Right forelimb (tissue), 1 donor: ENCODE results near the gene OTOG.
"Not testable (repeated sequence)": the region's sequence is repeated elsewhere in the genome, so short reads cannot be mapped to it uniquely, and the experiment has no call there.

Experiments used
- DNase-seq: peaks from one replicate; pipeline ENCODE4 v3.0.0-alpha.2; 2018

OTOG gene

GRCh38 chr11:17607591-17608570 is 60.8 kb downstream of the OTOG start:
- DNase-seq: peak; percentile 35

- DNase-seq: no peak
These were observed 61.8 kb downstream of the OTOG start for GRCh38 chr11:17608821-17609220.

GRCh38 chr11:17609291-17610084 is 62.4 kb downstream of the OTOG start:
- DNase-seq: no peak

GRCh38 chr11:17610085-17610894 is 63.2 kb downstream of the OTOG start:
- peak; percentile 36 for DNase-seq

- peak; percentile 24 for DNase-seq
These were observed 64.0 kb downstream of the OTOG start for GRCh38 chr11:17611049-17611448.

GRCh38 chr11:17611503-17612220 is 64.6 kb downstream of the OTOG start:
- DNase-seq: peak; percentile 33

GRCh38 chr11:17612221-17613188 is 65.4 kb downstream of the OTOG start:
- DNase-seq: peak; percentile 32

GRCh38 chr11:17613428-17613962 is 66.4 kb downstream of the OTOG start:
- DNase-seq: no peak

GRCh38 chr11:17613983-17614382 is 66.9 kb downstream of the OTOG start:
- DNase-seq: no peak

- DNase-seq: not testable (repeated sequence)
These were observed 75.7 kb downstream of the OTOG start for GRCh38 chr11:17622711-17623110.

GRCh38 chr11:17629113-17629512 is 82.1 kb downstream of the OTOG start:
- no peak for DNase-seq

GRCh38 chr11:17630936-17631335 is 83.9 kb downstream of the OTOG start:
- DNase-seq: no peak

- no peak for DNase-seq
These were observed 84.8 kb downstream of the OTOG start for GRCh38 chr11:17631702-17632365.

- no peak for DNase-seq
These were observed 86.4 kb downstream of the OTOG start for GRCh38 chr11:17633279-17633986.

- no peak for DNase-seq
These were observed 87.1 kb downstream of the OTOG start for GRCh38 chr11:17633987-17634775.

- no peak for DNase-seq
These were observed 87.9 kb downstream of the OTOG start for GRCh38 chr11:17634776-17635550.

- DNase-seq: no peak
These were observed 88.5 kb downstream of the OTOG start for GRCh38 chr11:17635551-17635938.

GRCh38 chr11:17636721-17637120 is 89.7 kb downstream of the OTOG start:
- DNase-seq: no peak
